Panc1 (cell line): ENCODE data around the gene BPIFA2.

ENCODE experiments used
- POLR2AphosphoS5 ChIP-seq: IDR thresholded peaks from 2 replicates; pipeline ENCODE4 v1.6.1; 2012; ENCODE audit warnings: mild to moderate bottlenecking, low read depth, low read length, moderate library complexity
- SIN3A ChIP-seq: IDR thresholded peaks from 2 replicates; pipeline ENCODE4 v1.6.1; 2012; ENCODE audit warnings: low read depth, mild to moderate bottlenecking, low read length, moderate library complexity, borderline replicate concordance; ENCODE audit not compliant: insufficient read depth
- TCF7L2 ChIP-seq: IDR thresholded peaks from 2 replicates; pipeline ENCODE4 v1.6.1; 2011; ENCODE audit warnings: mild to moderate bottlenecking, low read depth, low read length, inconsistent platforms
- TF ChIP-seq, protein P1 (sequence below): fragments of 450-650 bp; IDR thresholded peaks from 2 replicates; pipeline ENCODE4 v1.5.1; 2017; ENCODE audit warnings: mild to moderate bottlenecking

DNA sequence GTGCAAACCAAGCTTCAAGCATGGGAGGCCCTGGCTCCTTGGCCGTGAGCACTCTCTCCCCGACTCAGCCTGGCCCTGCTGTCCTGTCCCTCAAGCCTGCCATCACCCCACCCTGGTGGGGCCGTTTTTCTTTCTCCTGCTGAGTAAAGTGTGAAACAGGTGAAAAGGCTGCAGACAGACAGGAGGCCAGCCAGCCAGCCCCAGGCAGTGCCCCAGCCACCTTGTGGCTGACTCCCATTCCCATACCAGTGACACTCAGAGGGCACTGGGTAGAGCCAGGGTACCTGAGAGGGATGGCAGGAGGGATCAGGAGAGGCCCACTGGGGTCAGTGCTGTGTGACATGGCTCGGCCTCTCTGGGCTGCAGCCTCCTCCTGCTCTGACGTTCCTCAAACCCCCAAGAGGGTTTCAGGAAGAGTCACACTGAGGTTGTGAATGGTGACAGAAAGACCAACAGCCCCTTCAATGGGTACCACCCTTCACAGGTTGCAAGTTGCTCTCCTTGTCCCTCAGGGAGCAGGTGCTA lies 35.9 kb upstream of the BPIFA2 start:
- TF ChIP-seq, protein P1, sequence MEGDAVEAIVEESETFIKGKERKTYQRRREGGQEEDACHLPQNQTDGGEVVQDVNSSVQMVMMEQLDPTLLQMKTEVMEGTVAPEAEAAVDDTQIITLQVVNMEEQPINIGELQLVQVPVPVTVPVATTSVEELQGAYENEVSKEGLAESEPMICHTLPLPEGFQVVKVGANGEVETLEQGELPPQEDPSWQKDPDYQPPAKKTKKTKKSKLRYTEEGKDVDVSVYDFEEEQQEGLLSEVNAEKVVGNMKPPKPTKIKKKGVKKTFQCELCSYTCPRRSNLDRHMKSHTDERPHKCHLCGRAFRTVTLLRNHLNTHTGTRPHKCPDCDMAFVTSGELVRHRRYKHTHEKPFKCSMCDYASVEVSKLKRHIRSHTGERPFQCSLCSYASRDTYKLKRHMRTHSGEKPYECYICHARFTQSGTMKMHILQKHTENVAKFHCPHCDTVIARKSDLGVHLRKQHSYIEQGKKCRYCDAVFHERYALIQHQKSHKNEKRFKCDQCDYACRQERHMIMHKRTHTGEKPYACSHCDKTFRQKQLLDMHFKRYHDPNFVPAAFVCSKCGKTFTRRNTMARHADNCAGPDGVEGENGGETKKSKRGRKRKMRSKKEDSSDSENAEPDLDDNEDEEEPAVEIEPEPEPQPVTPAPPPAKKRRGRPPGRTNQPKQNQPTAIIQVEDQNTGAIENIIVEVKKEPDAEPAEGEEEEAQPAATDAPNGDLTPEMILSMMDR, result no peak
- no peak for TF ChIP-seq SIN3A
- no peak for TF ChIP-seq TCF7L2
- TF ChIP-seq POLR2AphosphoS5, result no peak
